ENCODE results near the gene IL10RB. TPM values are rescaled to one million over a fixed set of nuclear protein-coding genes. Genes with fewer than 3 reads are reported as not detected.
"Not testable (repeated sequence)": the region's sequence is repeated elsewhere in the genome, so short reads cannot be mapped to it uniquely, and the experiment has no call there.

The IL10RB gene
- total and polyA plus RNA-seq, 10 of the 15 experiments (the other 5 are each of a cell fraction or from before 2014, with no cell fraction given), result 15.0 to 55.1 (median 34.9) TPM

DNA sequence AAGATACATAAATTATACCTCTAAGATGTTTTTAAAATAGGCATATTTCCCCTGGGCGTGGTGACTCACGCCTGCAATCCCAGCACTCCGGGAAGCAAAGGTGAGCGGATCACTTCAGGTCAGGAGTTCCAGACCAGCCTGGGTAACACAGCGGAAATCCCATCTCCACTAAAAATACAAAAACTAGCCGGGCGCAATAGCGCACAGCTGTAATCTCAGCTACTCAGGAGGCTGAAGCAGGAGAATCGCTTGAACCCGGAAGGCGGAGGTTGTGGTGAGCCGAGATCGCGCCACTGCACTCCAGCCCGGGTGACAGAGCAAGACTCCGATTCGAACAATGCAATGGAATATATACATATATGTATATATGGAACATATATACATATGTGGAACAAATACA lies 54.8 kb downstream of the IL10RB start:
- H4K20me1 ChIP-seq (ENCODE audit: control insufficient read depth, insufficient read depth); in situ Hi-C loops (cut with MboI); H3K9me3 ChIP-seq (replicated peaks; ENCODE audit: control insufficient read depth, insufficient read depth, low read length); H3K4me3 ChIP-seq; FAIRE-seq; H3K27me3 ChIP-seq (replicated peaks in 1 of 2; ENCODE audit: control insufficient read depth in 2 of 2, insufficient read depth in 2 of 2, low read length in 1 of 2); RAD21 ChIA-PET (ENCODE audit: unreplicated experiment); BruUV-seq (replicated peaks); H3K9ac ChIP-seq (ENCODE audit: control insufficient read depth, insufficient read depth, low read length); H3K4me1 ChIP-seq (ENCODE audit: control insufficient read depth, insufficient read depth, low read length); H3K4me2 ChIP-seq (ENCODE audit: control insufficient read depth, insufficient read depth); DNase-seq (ENCODE audit: low read depth, low spot score); H2AFZ ChIP-seq (ENCODE audit: control insufficient read depth, low read depth, low read length); H3K27ac ChIP-seq (ENCODE audit: control insufficient read depth, insufficient read depth); CTCF ChIA-PET; ATAC-seq; H3K36me3 ChIP-seq (ENCODE audit: control insufficient read depth in 2 of 2, insufficient read depth in 2 of 2, low read length in 1 of 2); SMC1A ChIA-PET (ENCODE audit: uncharacterized antibody, unreplicated experiment); POLR2A ChIA-PET; intact Hi-C loops (cut with micrococcal nuclease; ENCODE audit: unreplicated experiment): not testable (repeated sequence)
- H3K79me2 ChIP-seq (ENCODE audit: control insufficient read depth, insufficient read depth, low read length), result peaks cover 13% of the 10 kb centered on the region
- peak; percentile 63 to 70; a peak in 2 of 4 replicates for TF ChIP-seq IKZF2 (IDR thresholded peaks at IDR 0.05)
- 0 out of 2 replicates have a peak, but pooled peaks have one; percentile 51 for TF ChIP-seq HDAC2 (IDR thresholded peaks at IDR 0.05)
- TF ChIP-seq, protein P1, sequence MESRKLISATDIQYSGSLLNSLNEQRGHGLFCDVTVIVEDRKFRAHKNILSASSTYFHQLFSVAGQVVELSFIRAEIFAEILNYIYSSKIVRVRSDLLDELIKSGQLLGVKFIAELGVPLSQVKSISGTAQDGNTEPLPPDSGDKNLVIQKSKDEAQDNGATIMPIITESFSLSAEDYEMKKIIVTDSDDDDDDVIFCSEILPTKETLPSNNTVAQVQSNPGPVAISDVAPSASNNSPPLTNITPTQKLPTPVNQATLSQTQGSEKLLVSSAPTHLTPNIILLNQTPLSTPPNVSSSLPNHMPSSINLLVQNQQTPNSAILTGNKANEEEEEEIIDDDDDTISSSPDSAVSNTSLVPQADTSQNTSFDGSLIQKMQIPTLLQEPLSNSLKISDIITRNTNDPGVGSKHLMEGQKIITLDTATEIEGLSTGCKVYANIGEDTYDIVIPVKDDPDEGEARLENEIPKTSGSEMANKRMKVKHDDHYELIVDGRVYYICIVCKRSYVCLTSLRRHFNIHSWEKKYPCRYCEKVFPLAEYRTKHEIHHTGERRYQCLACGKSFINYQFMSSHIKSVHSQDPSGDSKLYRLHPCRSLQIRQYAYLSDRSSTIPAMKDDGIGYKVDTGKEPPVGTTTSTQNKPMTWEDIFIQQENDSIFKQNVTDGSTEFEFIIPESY (IDR thresholded peaks at IDR 0.05), result peak; percentile 22; the same call in 1 of the 2 replicates
- 87% methylated on average over 17 of the region's 17 CpGs for WGBS (ENCODE audit: insufficient coverage, insufficient replicate concordance, low lambda C conversion rate, missing lambda C conversion rate)

DNA sequence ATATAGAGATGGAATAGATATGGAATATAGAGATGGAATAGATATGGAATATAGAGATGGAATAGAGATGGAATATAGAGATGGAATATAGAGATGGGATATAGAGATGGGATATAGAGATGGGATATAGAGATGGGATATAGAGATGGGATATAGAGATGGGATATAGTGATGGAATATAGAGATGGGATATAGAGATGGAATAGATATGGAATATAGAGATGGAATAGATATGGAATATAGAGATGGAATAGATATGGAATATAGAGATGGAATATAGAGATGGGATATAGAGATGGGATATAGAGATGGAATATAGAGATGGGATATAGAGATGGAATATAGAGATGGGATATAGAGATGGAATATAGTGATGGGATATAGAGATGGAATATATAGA lies 57.4 kb downstream of the IL10RB start:
- H3K4me3 ChIP-seq; BruUV-seq (replicated peaks); H3K9me3 ChIP-seq (replicated peaks; ENCODE audit: control insufficient read depth, insufficient read depth, low read length); POLR2A ChIA-PET; FAIRE-seq; H3K9ac ChIP-seq (ENCODE audit: control insufficient read depth, insufficient read depth, low read length); RAD21 ChIA-PET (ENCODE audit: unreplicated experiment); in situ Hi-C loops (cut with MboI); H2AFZ ChIP-seq (ENCODE audit: control insufficient read depth, low read depth, low read length); H4K20me1 ChIP-seq (ENCODE audit: control insufficient read depth, insufficient read depth); H3K4me1 ChIP-seq (ENCODE audit: control insufficient read depth, insufficient read depth, low read length); H3K27ac ChIP-seq (ENCODE audit: control insufficient read depth, insufficient read depth); H3K27me3 ChIP-seq (replicated peaks in 1 of 2; ENCODE audit: control insufficient read depth in 2 of 2, insufficient read depth in 2 of 2, low read length in 1 of 2); intact Hi-C loops (cut with micrococcal nuclease; ENCODE audit: unreplicated experiment); H3K36me3 ChIP-seq (ENCODE audit: control insufficient read depth in 2 of 2, insufficient read depth in 2 of 2, low read length in 1 of 2); CTCF ChIA-PET; ATAC-seq; SMC1A ChIA-PET (ENCODE audit: uncharacterized antibody, unreplicated experiment); DNase-seq (ENCODE audit: low read depth, low spot score): not testable (repeated sequence)
- H3K79me2 ChIP-seq (ENCODE audit: control insufficient read depth, insufficient read depth, low read length), result peaks cover 39% of the 10 kb centered on the region
- H3K4me2 ChIP-seq (ENCODE audit: control insufficient read depth, insufficient read depth), result peak overlapping the region; percentile 79
- TF ChIP-seq, protein P2, sequence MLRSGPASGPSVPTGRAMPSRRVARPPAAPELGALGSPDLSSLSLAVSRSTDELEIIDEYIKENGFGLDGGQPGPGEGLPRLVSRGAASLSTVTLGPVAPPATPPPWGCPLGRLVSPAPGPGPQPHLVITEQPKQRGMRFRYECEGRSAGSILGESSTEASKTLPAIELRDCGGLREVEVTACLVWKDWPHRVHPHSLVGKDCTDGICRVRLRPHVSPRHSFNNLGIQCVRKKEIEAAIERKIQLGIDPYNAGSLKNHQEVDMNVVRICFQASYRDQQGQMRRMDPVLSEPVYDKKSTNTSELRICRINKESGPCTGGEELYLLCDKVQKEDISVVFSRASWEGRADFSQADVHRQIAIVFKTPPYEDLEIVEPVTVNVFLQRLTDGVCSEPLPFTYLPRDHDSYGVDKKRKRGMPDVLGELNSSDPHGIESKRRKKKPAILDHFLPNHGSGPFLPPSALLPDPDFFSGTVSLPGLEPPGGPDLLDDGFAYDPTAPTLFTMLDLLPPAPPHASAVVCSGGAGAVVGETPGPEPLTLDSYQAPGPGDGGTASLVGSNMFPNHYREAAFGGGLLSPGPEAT (IDR thresholded peaks at IDR 0.05; ENCODE audit: low read depth), result peak; percentile 81; the same call in 1 of the 2 replicates
- TF ChIP-seq IKZF2 (IDR thresholded peaks at IDR 0.05) (peak in 1 of 2 experiments; percentile 42; a peak in 2 of 4 replicates), CHD4 (IDR thresholded peaks at IDR 0.05) (0 out of 2 replicates have a peak, but pooled peaks have one; percentile 24)
